Mesenchymal stem cell (in vitro differentiated cells and primary cell): Measurements from ENCODE around the gene HOXD11.

ENCODE experiments used
- DNase-seq: peaks from one replicate; pipeline ENCODE4 v3.0.0-alpha.2; 2013
- H2AFZ ChIP-seq: one replicate; pipeline ENCODE4 v1.6.1; 2013; ENCODE audit warnings: low read depth, mild to moderate bottlenecking, control low read depth, inconsistent platforms, low read length, moderate library complexity
- H2AK5ac ChIP-seq: 2 replicates; pipeline ENCODE4 v1.6.1; 2013; ENCODE audit warnings: low read length, moderate library complexity, mild to moderate bottlenecking, inconsistent platforms; ENCODE audit not compliant: severe bottlenecking
- H2BK120ac ChIP-seq: one replicate; pipeline ENCODE4 v1.6.1; 2013; ENCODE audit warnings: low read depth, mild to moderate bottlenecking, inconsistent platforms, low read length, moderate library complexity
- H2BK12ac ChIP-seq, 2 experiments: one replicate each; pipeline ENCODE4 v1.6.1; 2013; ENCODE audit warnings: inconsistent platforms in 2 of 2, low read length in 2 of 2, mild to moderate bottlenecking in 2 of 2, moderate library complexity in 2 of 2, control low read depth in 1 of 2
- H2BK15ac ChIP-seq: one replicate; pipeline ENCODE4 v1.6.1; 2013; ENCODE audit warnings: mild to moderate bottlenecking, low read depth, inconsistent platforms; ENCODE audit not compliant: poor library complexity, severe bottlenecking
- H2BK5ac ChIP-seq: 2 replicates; pipeline ENCODE4 v1.6.1; 2013; ENCODE audit warnings: low read depth, mild to moderate bottlenecking, low read length, control low read depth, inconsistent platforms; ENCODE audit not compliant: poor library complexity, severe bottlenecking
- H3K14ac ChIP-seq, 2 experiments: one replicate each; pipeline ENCODE4 v1.6.1; 2013; ENCODE audit warnings: inconsistent platforms in 2 of 2, low read length in 2 of 2, control low read depth in 1 of 2, mild to moderate bottlenecking in 1 of 2, moderate library complexity in 1 of 2
- H3K18ac ChIP-seq, 2 experiments: one replicate each; pipeline ENCODE4 v1.6.1; 2013; ENCODE audit warnings: inconsistent platforms in 2 of 2, low read length in 2 of 2, control low read depth in 1 of 2, low read depth in 1 of 2, mild to moderate bottlenecking in 1 of 2
- H3K23ac ChIP-seq, 2 experiments: one replicate each; pipeline ENCODE4 v1.6.1; 2013; ENCODE audit warnings: inconsistent platforms in 2 of 2, low read length in 2 of 2, mild to moderate bottlenecking in 2 of 2, moderate library complexity in 2 of 2, control low read depth in 1 of 2
- H3K27ac ChIP-seq: 2 replicates; pipeline ENCODE4 v1.5.1; 2013; ENCODE audit warnings: mild to moderate bottlenecking, moderate library complexity, low read length, control low read depth, inconsistent platforms; ENCODE audit not compliant: poor library complexity, severe bottlenecking
- H3K27me3 ChIP-seq, 2 experiments: 2 replicates each; pipeline versions ENCODE4 v1.6.1 to v1.7.0; 2013; ENCODE audit warnings: low read length in 2 of 2, mild to moderate bottlenecking in 2 of 2, moderate library complexity in 2 of 2, control low read depth in 1 of 2, inconsistent platforms in 1 of 2; ENCODE audit not compliant: control insufficient read depth in 1 of 2, insufficient read depth in 1 of 2
- H3K36me3 ChIP-seq, 2 experiments: 2 replicates each; pipeline versions ENCODE4 v1.6.1 to v1.7.0; 2013; ENCODE audit warnings: low read length in 2 of 2, control low read depth in 1 of 2, inconsistent platforms in 1 of 2, low read depth in 1 of 2, mild to moderate bottlenecking in 1 of 2; ENCODE audit not compliant: insufficient read depth in 2 of 2, control insufficient read depth in 1 of 2
- H3K4ac ChIP-seq, 2 experiments: one replicate each; pipeline ENCODE4 v1.6.1; 2013; ENCODE audit warnings: inconsistent platforms in 2 of 2, low read length in 2 of 2, mild to moderate bottlenecking in 2 of 2, moderate library complexity in 2 of 2, control low read depth in 1 of 2, low read depth in 1 of 2
- H3K4me1 ChIP-seq: 2 replicates; pipeline ENCODE4 v1.6.1; 2013; ENCODE audit warnings: low read depth, low read length, control low read depth; ENCODE audit not compliant: control insufficient read depth, insufficient read depth
- H3K4me2 ChIP-seq: 2 replicates; pipeline ENCODE4 v1.6.1; 2013; ENCODE audit warnings: low read length, mild to moderate bottlenecking, inconsistent platforms; ENCODE audit not compliant: poor library complexity, severe bottlenecking
- H3K4me3 ChIP-seq, 2 experiments: 2 replicates each; pipeline versions ENCODE4 v1.5.1 to v1.7.0; 2013; ENCODE audit warnings: low read length in 2 of 2, mild to moderate bottlenecking in 2 of 2, control low read depth in 1 of 2, low read depth in 1 of 2; ENCODE audit not compliant: insufficient read depth in 1 of 2
- H3K79me1 ChIP-seq: replicated peaks from 2 replicates; pipeline ENCODE4 v1.6.1; 2013; ENCODE audit warnings: mild to moderate bottlenecking, control low read depth, low read length, inconsistent platforms; ENCODE audit not compliant: poor library complexity, severe bottlenecking
- H3K9ac ChIP-seq: 2 replicates; pipeline ENCODE4 v1.7.0; 2013; ENCODE audit warnings: mild to moderate bottlenecking, low read length, moderate library complexity
- H3K9me3 ChIP-seq: 2 replicates; pipeline ENCODE4 v1.7.0; 2013; ENCODE audit warnings: mild to moderate bottlenecking, low read length; ENCODE audit not compliant: control insufficient read depth
- H4K8ac ChIP-seq: one replicate; pipeline ENCODE4 v1.6.1; 2013; ENCODE audit warnings: inconsistent platforms, mild to moderate bottlenecking, low read length, moderate library complexity
- H4K91ac ChIP-seq: one replicate; pipeline ENCODE4 v1.6.1; 2013; ENCODE audit warnings: mild to moderate bottlenecking, low read length, inconsistent platforms
- WGBS: methylation state at CpG from one replicate; pipeline ENCODE4 v1.1.7; 2013; ENCODE audit warnings: mixed read lengths; 5-methylcytosine and 5-hydroxymethylcytosine counted together

HOXD11 gene

GRCh38 chr2:176092270-176093144 lies 14.6 kb upstream of the HOXD11 start, which contains the start of gene HOXD13:
Gene HOXD13, plus strand, starts transcription at chr2:176092721. Its CDS starts 170 bp downstream, at chr2:176092891.
- no peak within 1 kb of the TSS for H3K18ac ChIP-seq
- no peak within 1 kb of the TSS for H2BK5ac ChIP-seq
- 2% methylated on average over 56 of the region's 95 CpGs for WGBS

GRCh38 chr2:176093145-176093897 lies 13.8 kb upstream of the HOXD11 start:
- no peak overlapping the region for H2BK5ac ChIP-seq
- peak overlapping the region; percentile 53 for H3K4me2 ChIP-seq
- peaks cover 3% of the 10 kb centered on the region for H3K9me3 ChIP-seq
- H3K4ac ChIP-seq, result no peak overlapping the region
- no peak overlapping the region for H3K14ac ChIP-seq
- no peak overlapping the region for H3K18ac ChIP-seq
- H3K36me3 ChIP-seq, result no peaks in the 10 kb centered on the region
- H2BK15ac ChIP-seq, result no peak overlapping the region
- no peak overlapping the region for H4K8ac ChIP-seq
- no peak overlapping the region for H2AFZ ChIP-seq
- no peak for DNase-seq
- H3K27ac ChIP-seq, result no peak overlapping the region
- H3K27me3 ChIP-seq, result peaks cover 89 to 96% of the 10 kb centered on the region in 2 experiments
- H4K91ac ChIP-seq, result no peak overlapping the region
- H3K79me1 ChIP-seq, result no peaks in the 10 kb centered on the region
- peak overlapping the region in 1 of 2 experiments; percentile 60 for H3K23ac ChIP-seq
- no peak overlapping the region for H2BK12ac ChIP-seq
- 5% methylated on average over 53 of the region's 53 CpGs for WGBS
- H3K4me3 ChIP-seq, result peak overlapping the region; percentile 5 to 68
- H3K4me1 ChIP-seq, result peaks cover 12% of the 10 kb centered on the region
- H2AK5ac ChIP-seq, result no peak overlapping the region
- H3K9ac ChIP-seq, result no peak overlapping the region
- H2BK120ac ChIP-seq, result no peak overlapping the region

More at GRCh38 chr2:176092270-176093144, 14.6 kb upstream of the HOXD11 start, which contains the start of gene HOXD13:
- H3K14ac ChIP-seq, result no peak within 1 kb of the TSS
- H3K27me3 ChIP-seq, result peaks cover 89 to 96% of the 10 kb centered on the region in 2 experiments
- peak within 1 kb of the TSS; percentile 25 to 68 for H3K4me3 ChIP-seq
- no peak within 1 kb of the TSS for H3K4ac ChIP-seq
- H3K23ac ChIP-seq, result peak within 1 kb of the TSS; percentile 26 to 60
- no peaks in the 10 kb centered on the region for H3K36me3 ChIP-seq
- no peak within 1 kb of the TSS for H2AK5ac ChIP-seq
- H3K27ac ChIP-seq, result no peak within 1 kb of the TSS
- no peak within 1 kb of the TSS for H4K91ac ChIP-seq
- no peak within 1 kb of the TSS for H2BK120ac ChIP-seq
- peak within 1 kb of the TSS; percentile 67 for H3K4me2 ChIP-seq
- DNase-seq, result no peak
- no peak within 1 kb of the TSS for H4K8ac ChIP-seq
- H3K4me1 ChIP-seq, result peaks cover 18% of the 10 kb centered on the region
- H2BK12ac ChIP-seq, result no peak within 1 kb of the TSS
- no peaks in the 10 kb centered on the region for H3K79me1 ChIP-seq
- H3K9me3 ChIP-seq, result peaks cover 3% of the 10 kb centered on the region
- H2AFZ ChIP-seq, result no peak within 1 kb of the TSS
- no peak within 1 kb of the TSS for H3K9ac ChIP-seq
- H2BK15ac ChIP-seq, result no peak within 1 kb of the TSS

GRCh38 chr2:176093898-176094249 lies 13.2 kb upstream of the HOXD11 start:
- H3K27me3 ChIP-seq, result peaks cover 89 to 96% of the 10 kb centered on the region in 2 experiments
- no peak overlapping the region for H3K4ac ChIP-seq
- H3K79me1 ChIP-seq, result no peaks in the 10 kb centered on the region
- H4K8ac ChIP-seq, result no peak overlapping the region
- DNase-seq, result no peak
- H2BK120ac ChIP-seq, result no peak overlapping the region
- H4K91ac ChIP-seq, result no peak overlapping the region
- H3K14ac ChIP-seq, result no peak overlapping the region
- no peak overlapping the region for H3K18ac ChIP-seq
- peaks cover 3% of the 10 kb centered on the region for H3K9me3 ChIP-seq
- peaks cover 11% of the 10 kb centered on the region for H3K4me1 ChIP-seq
- WGBS, result 4% methylated on average over 2 of the region's 8 CpGs
- no peak overlapping the region for H2BK15ac ChIP-seq
- H3K9ac ChIP-seq, result no peak overlapping the region
- no peak overlapping the region for H3K4me3 ChIP-seq
- no peak overlapping the region for H2BK5ac ChIP-seq
- no peaks in the 10 kb centered on the region for H3K36me3 ChIP-seq
- no peak overlapping the region for H2BK12ac ChIP-seq
- no peak overlapping the region for H3K23ac ChIP-seq
- H2AFZ ChIP-seq, result no peak overlapping the region
- no peak overlapping the region for H3K4me2 ChIP-seq
- no peak overlapping the region for H2AK5ac ChIP-seq
- H3K27ac ChIP-seq, result no peak overlapping the region

- H3K4me1 ChIP-seq, result peaks cover 11% of the 10 kb centered on the region
- no peak overlapping the region for H2AK5ac ChIP-seq
- no peaks in the 10 kb centered on the region for H3K36me3 ChIP-seq
- H3K9ac ChIP-seq, result no peak overlapping the region
- H3K23ac ChIP-seq, result no peak overlapping the region
- H2BK120ac ChIP-seq, result no peak overlapping the region
- no peak overlapping the region for H3K18ac ChIP-seq
- no peak overlapping the region for H2AFZ ChIP-seq
- H3K4ac ChIP-seq, result no peak overlapping the region
- H3K79me1 ChIP-seq, result no peaks in the 10 kb centered on the region
- no peak for DNase-seq
- H3K9me3 ChIP-seq, result peaks cover 3% of the 10 kb centered on the region
- no peak overlapping the region for H3K4me3 ChIP-seq
- 5% methylated on average over 11 of the region's 12 CpGs for WGBS
- no peak overlapping the region for H2BK5ac ChIP-seq
- peaks cover 89 to 96% of the 10 kb centered on the region in 2 experiments for H3K27me3 ChIP-seq
- H3K4me2 ChIP-seq, result no peak overlapping the region
- no peak overlapping the region for H3K14ac ChIP-seq
- no peak overlapping the region for H2BK15ac ChIP-seq
- H4K91ac ChIP-seq, result no peak overlapping the region
- no peak overlapping the region for H4K8ac ChIP-seq
- no peak overlapping the region for H2BK12ac ChIP-seq
- H3K27ac ChIP-seq, result no peak overlapping the region
These were observed 12.7 kb upstream of the HOXD11 start for GRCh38 chr2:176094349-176094748.
